SK-N-MC (cell line): Measurements from ENCODE around the gene ANKRD44.

Source experiments
- EZH2 ChIP-seq: fragments of 200-600 bp; sonication (generic); IDR thresholded peaks from one replicate; pipeline ENCODE4 v1.6.1; 2017; ENCODE audit warnings: antibody characterized with exemption
- POLR2AphosphoS5 ChIP-seq: IDR thresholded peaks from 2 replicates; pipeline ENCODE4 v1.6.1; 2012; ENCODE audit warnings: mild to moderate bottlenecking, low read depth, low read length, borderline replicate concordance

GRCh38 chr2:197278799-197279763, 31.5 kb downstream of the ANKRD44 start:
- TF ChIP-seq POLR2AphosphoS5, result no peak
- no peak for TF ChIP-seq EZH2
